CMK (cell line): Measurements from ENCODE around the gene RTP2.

Experiments
- DNase-seq: peaks from one replicate; pipeline ENCODE4 v3.0.0-alpha.2; 2010; ENCODE audit warnings: low read depth

Gene RTP2

DNA sequence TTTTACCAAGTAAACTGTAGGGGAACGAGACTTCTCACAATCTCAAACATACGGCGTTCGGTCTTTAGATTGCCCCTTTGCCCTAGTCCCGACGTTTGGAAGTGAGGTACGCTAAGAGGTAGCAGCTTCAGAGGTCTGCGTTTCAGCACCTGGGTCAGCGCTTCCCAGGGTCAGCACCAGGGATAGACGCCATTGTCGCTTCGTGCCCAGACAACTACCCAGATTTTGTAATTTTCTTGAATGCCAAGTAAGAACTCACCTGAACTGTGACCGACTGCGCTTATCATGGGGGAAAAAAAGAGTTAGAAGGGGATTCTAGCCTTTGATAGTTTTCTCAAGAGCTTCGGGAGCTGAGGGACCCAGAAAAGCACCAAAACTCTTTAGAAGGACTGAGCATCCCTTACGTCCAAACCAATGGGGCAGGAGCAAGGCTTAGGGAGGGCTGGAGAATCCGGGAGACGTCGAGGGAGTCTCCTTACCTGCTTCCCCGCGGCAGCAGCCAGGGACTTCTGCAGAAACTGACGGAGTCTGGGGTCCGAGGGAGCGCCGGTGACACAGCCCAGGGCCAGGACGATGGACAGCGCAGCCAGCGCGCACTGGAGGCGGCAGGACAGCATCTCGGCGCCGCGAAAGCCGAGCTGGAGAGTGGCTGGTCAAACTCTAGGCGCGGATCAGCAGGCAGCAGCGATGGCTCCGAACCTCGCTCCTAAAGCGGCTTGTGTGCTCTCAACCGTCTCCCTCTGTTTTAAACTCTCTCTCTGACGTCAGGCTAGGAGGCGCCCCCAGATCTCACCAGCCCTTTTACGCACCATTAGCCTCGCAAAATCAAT is 32.5 kb downstream of the RTP2 start, which contains the start of gene SST:
SST (minus strand) TSS at position 720 of the 830 bp plus-strand sequence; CDS start at position 617, 103 bp downstream.
- no peak for DNase-seq

DNA sequence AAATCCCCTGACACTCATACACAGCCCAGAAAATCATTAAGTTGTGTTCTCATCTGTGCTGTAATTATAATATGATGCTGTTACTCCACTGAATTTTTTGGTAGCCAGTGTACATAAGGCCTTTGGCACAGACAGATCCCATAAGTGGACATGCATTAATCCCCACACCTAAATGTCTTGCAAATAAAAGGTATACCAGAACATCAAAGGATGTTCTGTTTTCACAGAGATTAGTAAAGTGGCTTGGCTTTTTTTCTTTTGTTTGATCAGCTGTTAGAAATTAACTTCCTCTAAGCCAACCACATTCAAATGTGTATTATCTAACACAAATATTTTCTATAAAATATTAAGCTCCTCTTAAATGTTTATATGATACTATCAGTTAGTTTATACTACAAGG is 34.8 kb downstream of the RTP2 start:
- no peak for DNase-seq

DNA sequence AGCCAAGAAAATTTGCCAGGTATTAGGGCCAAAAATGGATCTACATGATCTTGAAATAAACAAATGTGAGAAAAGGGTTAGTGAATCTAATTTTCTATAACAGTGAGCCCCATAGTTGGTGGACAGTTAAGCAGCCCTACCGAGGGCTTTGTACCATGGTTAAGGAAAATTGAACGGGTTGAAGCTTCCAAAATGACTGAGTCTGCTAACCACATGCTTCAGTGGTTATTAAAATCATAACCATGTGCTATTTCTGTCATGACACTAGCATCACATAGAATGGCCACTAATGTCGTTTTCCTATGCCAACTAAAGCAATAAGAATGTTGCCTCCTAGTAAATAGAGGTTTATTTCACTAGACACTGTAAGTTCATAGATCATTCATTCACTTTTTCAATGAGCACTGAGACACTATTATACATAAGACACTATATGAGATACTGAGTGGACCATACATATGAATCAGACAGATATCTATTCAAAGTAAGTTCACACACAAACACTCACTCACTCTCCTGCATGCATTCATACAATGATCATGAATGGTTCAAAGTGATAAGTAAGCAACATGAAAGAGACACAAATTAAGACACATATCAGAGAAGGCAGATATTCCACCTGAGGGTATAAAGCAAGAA is 36.5 kb downstream of the RTP2 start:
- DNase-seq = no peak

DNA sequence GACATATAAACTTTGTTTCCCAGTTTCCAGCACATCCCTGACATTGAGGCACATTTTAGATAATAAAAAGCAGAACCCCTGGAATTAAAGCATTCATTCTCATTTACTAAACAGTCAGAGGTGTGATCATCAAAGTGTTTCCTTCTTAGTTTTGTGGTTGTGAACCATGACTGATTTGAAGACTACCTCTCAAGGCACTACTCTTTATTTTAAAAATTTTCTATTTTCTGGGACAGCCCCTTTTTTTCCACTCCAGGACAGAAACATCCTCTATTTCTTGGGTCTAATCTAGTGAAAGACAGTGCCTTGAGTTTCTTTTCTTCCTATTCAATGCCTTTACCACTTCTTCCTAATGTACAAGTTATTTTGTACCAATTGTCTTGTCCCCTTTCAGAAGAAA is 37.3 kb downstream of the RTP2 start:
- no peak for DNase-seq

DNA sequence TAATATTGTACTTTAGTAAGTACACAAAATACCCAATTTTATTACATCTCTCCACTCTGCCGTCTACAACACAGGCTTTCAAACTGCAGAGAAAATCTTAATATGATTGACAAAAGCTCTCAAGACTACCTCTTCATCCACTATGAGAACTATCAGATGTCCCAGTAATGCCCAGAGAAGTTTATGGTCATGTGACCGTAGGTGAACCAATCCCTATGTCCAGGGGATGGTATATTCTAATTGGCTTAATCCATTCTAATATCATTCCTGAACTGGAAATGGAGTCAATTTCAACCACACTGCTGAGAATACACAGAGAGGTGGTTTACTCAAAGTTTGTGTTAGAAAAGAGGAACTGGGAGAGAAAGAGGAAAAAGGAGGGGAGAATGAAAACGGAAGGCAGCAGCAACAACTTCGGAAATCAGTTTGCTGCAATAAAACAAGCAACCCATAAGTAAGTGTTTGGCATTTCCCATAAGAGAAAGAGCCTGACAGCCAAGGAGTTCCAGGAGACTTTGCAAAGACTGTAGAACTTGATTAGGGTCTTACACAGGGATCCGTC is 39.4 kb downstream of the RTP2 start:
- no peak for DNase-seq

DNA sequence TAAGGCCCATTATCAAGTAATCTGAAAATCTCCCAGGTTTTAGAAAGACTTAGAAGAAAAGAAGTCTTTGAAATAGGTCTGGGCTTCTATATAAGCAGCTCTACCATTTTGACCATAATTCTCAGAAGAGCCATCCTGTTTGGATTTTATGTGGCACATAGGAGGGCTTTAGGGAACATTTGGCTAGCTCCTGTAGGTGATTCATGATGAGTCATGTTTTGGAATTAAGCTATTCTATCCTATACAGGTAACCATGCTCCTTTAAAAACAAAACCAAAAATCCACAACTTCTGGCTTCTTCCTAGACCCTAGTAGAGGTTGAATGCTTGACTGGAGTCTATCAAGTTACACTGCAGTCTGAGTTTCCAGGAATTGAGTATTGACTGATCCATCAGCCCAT is 41.1 kb downstream of the RTP2 start:
- no peak for DNase-seq

DNA sequence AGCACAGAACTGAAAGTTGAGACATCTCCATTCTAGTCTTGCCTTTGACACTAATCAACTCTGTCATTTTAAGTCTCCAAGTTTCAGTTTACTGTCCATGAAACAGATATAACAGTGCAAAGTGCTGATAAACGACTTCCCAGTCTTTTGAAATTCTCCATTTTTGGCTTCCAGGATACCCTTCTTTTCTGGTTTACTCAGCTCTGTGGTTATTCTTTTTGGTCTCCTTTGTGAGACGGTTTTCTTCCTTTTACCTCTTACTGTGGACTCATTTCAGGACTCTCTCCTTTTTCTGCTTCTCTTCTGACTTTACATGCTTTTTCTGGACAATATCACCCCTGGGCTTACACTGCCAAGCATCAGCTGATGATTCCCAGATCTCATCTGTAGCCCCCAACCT is 51.1 kb downstream of the RTP2 start:
- DNase-seq = no peak
